GM13977 (cell line): ENCODE results near the gene SESN2.

Source experiments
- DNase-seq: peaks from one replicate; pipeline ENCODE4 v3.0.0; 2012; ENCODE audit warnings: low spot score
- in situ Hi-C: fragments of 300-500 bp; cut with MboI; formaldehyde crosslinking; loops from one replicate; pipeline ENCODE4 v1.12.0; 2022; ENCODE audit warnings: low sequenced_read_pairs, low pct_unique_long_range_greater_than_20kb, mixed read lengths, inconsistent platforms; ENCODE audit not compliant: unreplicated experiment
- TF ChIP-seq, protein P1 (sequence below): IDR thresholded peaks from 2 replicates; pipeline ENCODE4 v1.5.1; 2012; ENCODE audit warnings: mild to moderate bottlenecking, control low read depth; ENCODE audit not compliant: insufficient read depth; ENCODE audit errors: extremely low read depth, missing control alignments

The SESN2 gene

DNA sequence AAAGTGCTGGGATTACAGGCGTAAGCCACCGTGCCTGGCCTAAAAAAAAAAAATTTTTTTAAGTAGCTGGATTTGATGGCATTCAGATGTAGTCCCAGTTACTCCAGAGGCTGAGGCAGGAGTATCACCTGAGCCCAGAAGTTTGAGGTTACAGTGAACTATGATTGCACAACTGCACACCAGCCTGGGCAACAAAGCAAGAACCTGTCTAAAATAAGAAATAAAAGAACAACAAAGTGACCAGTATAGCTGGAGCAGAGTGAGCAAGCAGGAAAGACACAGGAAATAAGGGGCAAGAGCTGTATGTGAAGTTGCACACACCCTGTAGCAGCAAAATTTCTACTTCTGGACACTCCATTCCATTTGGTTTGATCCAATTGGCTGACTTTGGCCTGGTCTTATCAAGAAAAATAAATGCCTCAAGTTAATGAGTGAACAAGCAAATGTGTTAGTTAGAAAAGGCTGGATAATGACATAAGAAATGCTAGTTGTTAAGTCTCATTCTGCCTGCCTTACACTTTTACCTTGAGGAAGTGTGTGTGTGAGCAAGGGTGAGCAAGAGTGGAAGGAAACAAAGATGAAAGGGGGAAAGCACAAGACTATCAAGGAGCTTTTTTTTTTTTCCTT lies 15.5 kb upstream of the SESN2 start:
- in situ Hi-C loops: no loop called here
- TF ChIP-seq, protein P1, sequence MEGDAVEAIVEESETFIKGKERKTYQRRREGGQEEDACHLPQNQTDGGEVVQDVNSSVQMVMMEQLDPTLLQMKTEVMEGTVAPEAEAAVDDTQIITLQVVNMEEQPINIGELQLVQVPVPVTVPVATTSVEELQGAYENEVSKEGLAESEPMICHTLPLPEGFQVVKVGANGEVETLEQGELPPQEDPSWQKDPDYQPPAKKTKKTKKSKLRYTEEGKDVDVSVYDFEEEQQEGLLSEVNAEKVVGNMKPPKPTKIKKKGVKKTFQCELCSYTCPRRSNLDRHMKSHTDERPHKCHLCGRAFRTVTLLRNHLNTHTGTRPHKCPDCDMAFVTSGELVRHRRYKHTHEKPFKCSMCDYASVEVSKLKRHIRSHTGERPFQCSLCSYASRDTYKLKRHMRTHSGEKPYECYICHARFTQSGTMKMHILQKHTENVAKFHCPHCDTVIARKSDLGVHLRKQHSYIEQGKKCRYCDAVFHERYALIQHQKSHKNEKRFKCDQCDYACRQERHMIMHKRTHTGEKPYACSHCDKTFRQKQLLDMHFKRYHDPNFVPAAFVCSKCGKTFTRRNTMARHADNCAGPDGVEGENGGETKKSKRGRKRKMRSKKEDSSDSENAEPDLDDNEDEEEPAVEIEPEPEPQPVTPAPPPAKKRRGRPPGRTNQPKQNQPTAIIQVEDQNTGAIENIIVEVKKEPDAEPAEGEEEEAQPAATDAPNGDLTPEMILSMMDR: no peak
- DNase-seq: no peak

DNA sequence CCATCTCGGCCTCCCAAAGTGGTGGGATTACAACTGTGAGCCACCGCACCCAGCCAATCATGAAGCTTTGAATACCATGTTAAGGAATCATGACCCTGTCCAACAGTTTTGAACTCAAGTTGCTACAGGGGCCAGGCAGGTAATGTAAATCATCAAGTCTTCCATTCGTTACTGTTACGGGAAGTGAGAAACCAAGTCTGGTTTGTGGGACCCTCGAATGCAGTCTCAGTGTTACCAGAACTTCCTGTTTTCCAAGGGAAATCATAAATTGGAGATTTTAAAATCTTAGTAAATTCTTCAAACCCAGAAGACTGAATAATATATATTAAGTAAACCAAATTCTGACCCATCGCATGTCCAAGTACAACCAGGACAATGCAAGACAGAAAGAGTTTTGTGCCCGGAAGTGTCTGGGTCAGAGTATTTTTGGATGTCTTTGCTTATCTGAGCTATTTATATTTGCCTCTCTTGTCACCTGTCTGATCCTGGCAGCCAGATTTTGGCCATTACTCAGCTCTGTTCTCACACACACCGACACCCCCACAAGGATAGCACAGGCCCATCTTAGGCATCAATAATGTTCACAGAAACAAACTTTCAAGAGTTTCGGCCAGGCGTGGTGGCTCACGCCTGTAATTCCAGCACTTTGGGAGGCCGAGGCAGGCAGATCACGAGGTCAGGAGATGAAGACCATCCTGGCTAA lies 14.6 kb upstream of the SESN2 start:
- in situ Hi-C loops: no loop called here

DNA sequence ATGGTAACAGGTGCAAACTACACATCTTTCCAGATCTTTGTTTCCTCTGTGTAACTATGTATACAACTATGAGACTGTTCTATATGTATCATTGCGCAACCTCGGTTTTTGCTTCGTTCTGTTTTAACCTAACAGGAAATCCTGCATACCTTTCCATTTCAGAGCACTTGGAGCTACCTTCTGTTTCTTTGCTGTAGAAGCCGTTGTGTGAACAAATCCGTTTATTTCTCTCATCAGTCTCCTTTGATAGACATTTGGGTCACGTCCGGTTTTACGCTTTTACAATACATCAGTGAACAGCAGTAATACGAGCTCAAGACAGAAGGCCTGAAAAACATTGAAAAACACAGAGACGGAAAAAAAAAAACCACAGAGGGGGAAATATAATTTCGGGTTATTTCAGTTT lies 12.9 kb upstream of the SESN2 start:
- no peak for DNase-seq
- TF ChIP-seq, protein P1: no peak
- in situ Hi-C loops: no loop called here

More for the DNA sequence above, 14.6 kb upstream of the SESN2 start:
- TF ChIP-seq, protein P1: no peak
- DNase-seq: peak; percentile 57

DNA sequence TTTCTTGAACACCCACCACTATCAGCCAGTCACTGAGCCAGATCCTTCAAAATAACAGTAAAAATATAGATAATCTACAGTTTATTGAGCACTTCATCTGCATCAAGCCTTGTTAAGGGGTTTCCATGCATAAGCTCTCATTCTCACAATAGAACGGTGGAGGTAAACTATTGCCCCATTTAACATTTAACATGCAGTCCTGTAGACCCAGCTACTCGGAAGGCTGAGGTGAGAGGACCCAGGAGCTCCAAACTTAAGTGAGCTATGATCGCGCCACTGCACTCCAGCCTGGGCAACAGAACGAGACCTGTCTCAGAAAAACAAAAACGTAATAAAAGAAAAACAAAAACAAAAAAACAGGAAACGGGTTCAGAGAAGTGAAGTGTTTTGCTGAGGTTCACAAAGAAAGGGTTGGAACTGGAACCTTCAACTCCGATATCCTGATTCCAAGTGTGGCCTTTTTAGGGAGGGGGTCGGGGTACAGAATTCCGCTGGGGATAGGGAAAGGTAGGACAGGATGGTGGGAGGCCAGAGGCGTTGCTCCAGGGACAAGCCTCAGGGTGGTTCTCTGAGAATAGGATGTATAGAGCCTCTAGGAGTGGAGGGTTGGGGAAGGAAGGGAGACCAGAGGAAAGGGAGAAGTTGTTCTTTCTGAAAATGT lies 11.6 kb upstream of the SESN2 start:
- in situ Hi-C loops: no loop called here
- TF ChIP-seq, protein P1: no peak

DNA sequence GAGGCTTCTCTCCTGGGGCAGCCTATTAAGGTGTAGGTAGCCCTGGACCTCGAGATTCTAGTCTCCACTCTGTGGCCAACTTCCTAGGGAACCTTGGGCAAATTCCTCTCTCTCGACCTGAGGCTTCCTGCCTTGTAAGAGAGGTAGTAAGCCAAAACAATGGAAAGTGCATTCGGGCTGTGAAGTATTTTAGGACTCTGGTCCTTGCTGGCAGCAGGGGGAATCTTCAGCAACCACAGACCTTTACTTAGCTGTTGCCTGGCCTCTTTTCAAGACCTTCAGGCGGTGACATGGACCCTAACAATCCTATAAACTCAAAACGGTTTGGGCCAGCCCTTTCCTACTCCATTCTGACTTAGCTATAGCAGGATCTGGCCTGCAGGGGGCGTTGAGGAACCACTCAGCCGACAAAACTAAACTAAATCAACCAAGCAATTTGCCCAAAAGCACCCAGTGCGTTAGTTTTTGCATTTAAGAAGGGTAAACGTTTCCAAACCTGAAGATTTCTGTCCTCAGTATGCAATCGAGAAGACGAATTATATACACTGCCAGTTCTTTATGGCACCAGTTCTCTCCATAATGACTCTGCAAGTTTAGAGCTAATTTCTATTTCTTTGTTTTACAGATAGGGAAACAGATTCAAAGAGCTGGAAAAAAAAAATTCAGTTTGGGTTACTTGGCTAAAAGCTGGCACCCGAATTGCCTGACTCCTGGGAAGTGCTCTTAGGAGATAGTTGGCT lies 10.9 kb upstream of the SESN2 start:
- in situ Hi-C loops: no loop called here
- DNase-seq: peak; percentile 70
- TF ChIP-seq, protein P1: peak; percentile 88

More for the DNA sequence above, 11.6 kb upstream of the SESN2 start:
- no peak for DNase-seq

DNA sequence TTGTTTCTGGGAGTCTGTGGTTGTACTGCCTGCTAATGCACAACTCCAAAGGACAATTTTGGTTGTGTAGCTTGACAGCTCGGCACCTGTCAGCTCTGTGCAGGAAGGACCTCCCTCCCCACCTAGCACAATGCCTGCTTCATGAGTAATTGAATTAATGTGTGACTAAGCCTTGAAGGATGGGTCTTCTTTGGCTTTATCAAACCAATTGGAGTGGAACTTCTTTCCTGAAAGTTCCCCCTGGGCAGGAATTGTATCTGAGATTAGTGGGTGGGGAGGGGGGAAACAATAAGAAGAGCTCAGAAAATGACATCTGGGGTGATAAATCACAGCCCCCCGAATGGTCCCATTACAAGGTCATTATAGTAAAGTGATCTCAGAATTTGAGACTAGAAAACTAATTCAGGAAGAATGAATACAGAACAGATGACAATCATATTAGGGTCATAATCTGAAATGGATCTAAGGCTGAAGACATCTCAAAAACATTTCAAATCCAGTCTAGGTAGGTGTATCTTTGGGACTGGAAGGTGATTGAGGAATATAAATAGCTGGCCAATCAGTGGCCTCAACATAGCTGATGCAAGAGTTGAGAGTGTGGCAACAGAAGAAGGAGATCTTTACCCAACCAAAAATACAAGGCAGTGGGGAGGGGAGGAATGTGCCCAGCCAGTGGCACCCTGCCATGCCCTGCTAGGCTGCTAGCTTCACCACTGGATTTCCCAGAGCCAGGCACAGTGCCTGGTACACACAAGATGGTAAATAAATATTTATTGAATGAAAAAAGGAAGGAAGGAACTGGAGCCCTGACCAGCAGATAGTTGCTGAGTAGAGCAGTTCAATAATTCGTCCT lies 10.1 kb upstream of the SESN2 start:
- no peak for DNase-seq
- in situ Hi-C loops: no loop called here
- TF ChIP-seq, protein P1: no peak
